Activated CD4-positive, alpha-beta T cell treated with anti-CD3 and anti-CD28 coated beads, Interleukin-2, amount 50 U/mL, for 24 hours (primary cell): ENCODE data around the gene ADCY3.

Experiments used
- DNase-seq, 2 donors: peaks; one replicate each; pipeline ENCODE4 v3.0.0-alpha.2; 2020; ENCODE audit warnings: low read depth in 1 of 2, low spot score in 1 of 2

Gene ADCY3

GRCh38 chr2:24875901-24876300 lies 44.1 kb downstream of the ADCY3 start:
- no peak for DNase-seq

GRCh38 chr2:24875272-24875671 lies 44.8 kb downstream of the ADCY3 start:
- DNase-seq, result no peak

GRCh38 chr2:24874035-24874434 lies 46.0 kb downstream of the ADCY3 start:
- DNase-seq, result no peak

- no peak for DNase-seq
These were observed 46.4 kb downstream of the ADCY3 start for GRCh38 chr2:24873619-24874018.

GRCh38 chr2:24872344-24873115 lies 47.5 kb downstream of the ADCY3 start:
- DNase-seq, result no peak

GRCh38 chr2:24871852-24872333 lies 48.1 kb downstream of the ADCY3 start:
- DNase-seq, result no peak

- no peak for DNase-seq
These were observed 48.9 kb downstream of the ADCY3 start for GRCh38 chr2:24870891-24871705.

- DNase-seq, result no peak
These were observed 49.6 kb downstream of the ADCY3 start for GRCh38 chr2:24870440-24870839.

- DNase-seq, result no peak
These were observed 53.1 kb downstream of the ADCY3 start for GRCh38 chr2:24866946-24867345.

- DNase-seq, result no peak
These were observed 56.4 kb downstream of the ADCY3 start for GRCh38 chr2:24863641-24864040.

- DNase-seq, result no peak
These were observed 58.5 kb downstream of the ADCY3 start for GRCh38 chr2:24861500-24861899.

GRCh38 chr2:24860631-24861030 lies 59.4 kb downstream of the ADCY3 start:
- no peak for DNase-seq

- no peak for DNase-seq
These were observed 60.0 kb downstream of the ADCY3 start for GRCh38 chr2:24859968-24860600.

- no peak for DNase-seq
These were observed 61.0 kb downstream of the ADCY3 start for GRCh38 chr2:24858996-24859395.

- no peak for DNase-seq
These were observed 62.3 kb downstream of the ADCY3 start for GRCh38 chr2:24857746-24858145.

- no peak for DNase-seq
These were observed 63.2 kb downstream of the ADCY3 start for GRCh38 chr2:24856791-24857211.

GRCh38 chr2:24855726-24856125 lies 64.3 kb downstream of the ADCY3 start:
- DNase-seq, result no peak

GRCh38 chr2:24855022-24855622 lies 64.9 kb downstream of the ADCY3 start:
- no peak for DNase-seq

GRCh38 chr2:24853996-24854395 lies 66.0 kb downstream of the ADCY3 start:
- no peak for DNase-seq

- DNase-seq, result no peak
These were observed 67.0 kb downstream of the ADCY3 start for GRCh38 chr2:24853046-24853445.

GRCh38 chr2:24852431-24853020 lies 67.5 kb downstream of the ADCY3 start:
- no peak for DNase-seq
